Esophagus mucosa (tissue), 1 donor: ENCODE results near the gene PXMP4. TPM values are rescaled to one million over a fixed set of nuclear protein-coding genes. Genes with fewer than 3 reads are reported as not detected.

Source experiments
- ATAC-seq: fragments of 200-7000 bp; cut with Tn5 transposase; one replicate; pipeline ENCODE4 v1.9.1; 2020
- total RNA-seq: library from RNA; stranded (reverse); gene quantifications from one replicate; pipeline ENCODE4 v1.2.4, GENCODE V29; 2023
- donor health status: DM: yes; HTN: yes; CAD: no.

The PXMP4 gene
- total RNA-seq, 1 donor from 2014 or later: 9.6 TPM

GRCh38 chr20:33731693-33732165 lies 11.6 kb upstream of the PXMP4 start, which contains the start of gene ZNF341:
Gene ZNF341 (plus strand): TSS chr20:33731996. CDS start chr20:33732022, 26 bp downstream.
- no peak for ATAC-seq

GRCh38 chr20:33730946-33731692 lies 11.0 kb upstream of the PXMP4 start:
- peak; percentile 2 for ATAC-seq

GRCh38 chr20:33729101-33729500 lies 9.0 kb upstream of the PXMP4 start:
- ATAC-seq: no peak

- ATAC-seq: no peak
These were observed 8.4 kb upstream of the PXMP4 start for GRCh38 chr20:33728463-33728862.

- ATAC-seq: no peak
These were observed 7.7 kb upstream of the PXMP4 start for GRCh38 chr20:33727806-33728205.

- ATAC-seq: no peak
These were observed 7.0 kb upstream of the PXMP4 start for GRCh38 chr20:33727115-33727479.

- no peak for ATAC-seq
These were observed 5.6 kb upstream of the PXMP4 start for GRCh38 chr20:33725607-33726264.

GRCh38 chr20:33724439-33725094 lies 4.5 kb upstream of the PXMP4 start:
- ATAC-seq: peak; percentile 62

GRCh38 chr20:33721391-33722140 lies 1.5 kb upstream of the PXMP4 start:
- ATAC-seq: no peak

GRCh38 chr20:33719277-33719988 lies 677 bp downstream of the PXMP4 start:
- no peak for ATAC-seq

GRCh38 chr20:33716498-33716897 lies 3.6 kb downstream of the PXMP4 start:
- no peak for ATAC-seq

GRCh38 chr20:33713865-33714367 lies 6.2 kb downstream of the PXMP4 start:
- ATAC-seq: no peak

- ATAC-seq: no peak
These were observed 8.7 kb downstream of the PXMP4 start for GRCh38 chr20:33711446-33711738.

GRCh38 chr20:33710681-33711445 lies 9.2 kb downstream of the PXMP4 start:
- no peak for ATAC-seq

GRCh38 chr20:33709905-33710541 lies 10.1 kb downstream of the PXMP4 start:
- peak; percentile 39 for ATAC-seq

GRCh38 chr20:33709398-33709797 lies 10.7 kb downstream of the PXMP4 start:
- ATAC-seq: peak; percentile 30

GRCh38 chr20:33707668-33708067 lies 12.4 kb downstream of the PXMP4 start:
- ATAC-seq: no peak

- ATAC-seq: peak; percentile 49
These were observed 15.7 kb downstream of the PXMP4 start for GRCh38 chr20:33704197-33704924.

- ATAC-seq: peak; percentile 22
These were observed 16.5 kb downstream of the PXMP4 start for GRCh38 chr20:33703498-33704137.
